HepG2 (cell line): ENCODE data around the gene HNF1B. TPM values are rescaled to one million over a fixed set of nuclear protein-coding genes. Genes with fewer than 3 reads are reported as not detected.

Experiments
- AGO2 ChIP-seq: fragments of 200-400 bp; formaldehyde crosslinking; optimal IDR thresholded peaks from 2 replicates; pipeline ENCODE3; 2017; ENCODE audit warnings: mild to moderate bottlenecking, low read depth, low read length, moderate library complexity
- ERF ChIP-seq: IDR thresholded peaks from 2 replicates; pipeline ENCODE4 v1.6.1; 2018; ENCODE audit warnings: missing biosample characterization, missing genetic modification reagents
- GATAD1 ChIP-seq: IDR thresholded peaks from 2 replicates; pipeline ENCODE4 v1.6.1; 2016; ENCODE audit warnings: missing genetic modification reagents, missing compliant biosample characterization
- GTF3A ChIP-seq: sonication (generic); formaldehyde crosslinking; conservative IDR thresholded peaks from 2 replicates; pipeline ENCODE4 v1.4.0; 2020; ENCODE audit warnings: mild to moderate bottlenecking, missing genetic modification reagents
- HHEX ChIP-seq: IDR thresholded peaks from 2 replicates; pipeline ENCODE4 v1.6.1; 2016; ENCODE audit warnings: control low read depth
- HNRNPLL ChIP-seq: fragments of 200-400 bp; formaldehyde crosslinking; IDR thresholded peaks from 2 replicates; pipeline ENCODE4 v1.6.1; 2017; ENCODE audit warnings: mild to moderate bottlenecking, low read depth, low read length; ENCODE audit not compliant: poor library complexity, severe bottlenecking
- HOXA7 ChIP-seq: sonication (generic); formaldehyde crosslinking; IDR thresholded peaks from 2 replicates; pipeline ENCODE4 v1.8.1; 2022; ENCODE audit warnings: mild to moderate bottlenecking, missing genetic modification reagents, moderate library complexity
- IRF2 ChIP-seq: IDR thresholded peaks from 2 replicates; pipeline ENCODE4 v1.6.1; 2018; ENCODE audit warnings: missing genetic modification reagents, missing compliant biosample characterization
- RELA ChIP-seq: sonication (generic); formaldehyde crosslinking; IDR thresholded peaks from 2 replicates; pipeline ENCODE4 v1.4.0; 2020; ENCODE audit warnings: missing genetic modification reagents
- SIN3B ChIP-seq: fragments of 150-350 bp; IDR thresholded peaks from 2 replicates; pipeline ENCODE4 v1.6.1; 2014; ENCODE audit warnings: low read length
- SOX13 ChIP-seq, 3 experiments: fragments of 450-650 bp in 1 of 3; sonication (generic) in 1 of 3; formaldehyde crosslinking in 1 of 3; IDR thresholded peaks in 2 of 3; conservative IDR thresholded peaks in 1 of 3; 2 replicates each; pipeline versions ENCODE4 v1.5.0 to v1.6.1; 2016 to 2020; ENCODE audit warnings: antibody characterized with exemption in 1 of 3, mild to moderate bottlenecking in 1 of 3, missing compliant biosample characterization in 1 of 3, missing genetic modification reagents in 1 of 3, moderate library complexity in 1 of 3
- SOX5 ChIP-seq: IDR thresholded peaks from 2 replicates; pipeline ENCODE4 v1.6.1; 2016; ENCODE audit warnings: borderline replicate concordance
- TCF7L2 ChIP-seq: IDR thresholded peaks from 2 replicates; pipeline ENCODE4 v1.6.1; 2011; ENCODE audit warnings: mild to moderate bottlenecking, low read depth, low read length, moderate library complexity
- ZBTB40 ChIP-seq, 2 experiments: fragments of 450-650 bp in 1 of 2; sonication (generic) in 1 of 2; formaldehyde crosslinking in 1 of 2; IDR thresholded peaks; 2 replicates each; pipeline versions ENCODE4 v1.6.1 to v1.8.0; 2016 to 2022; ENCODE audit warnings: antibody characterized with exemption in 1 of 2, mild to moderate bottlenecking in 1 of 2, missing genetic modification reagents in 1 of 2
- ZNF496 ChIP-seq: sonication (generic); formaldehyde crosslinking; IDR thresholded peaks from 2 replicates; pipeline ENCODE4 v1.8.1; 2023; ENCODE audit warnings: mild to moderate bottlenecking, moderate library complexity, missing genetic modification reagents; ENCODE audit not compliant: insufficient replicate concordance
- ZNF576 ChIP-seq: sonication (generic); formaldehyde crosslinking; IDR thresholded peaks from 2 replicates; pipeline ENCODE4 v1.4.0; 2020; ENCODE audit warnings: mild to moderate bottlenecking, missing genetic modification reagents
- ZNF746 ChIP-seq: sonication (generic); formaldehyde crosslinking; IDR thresholded peaks from 2 replicates; pipeline ENCODE4 v1.8.0; 2022; ENCODE audit warnings: mild to moderate bottlenecking, missing genetic modification reagents
- ZNF879 ChIP-seq: sonication (generic); formaldehyde crosslinking; IDR thresholded peaks from 2 replicates; pipeline ENCODE4 v1.8.1; 2023; ENCODE audit warnings: missing genetic modification reagents
- ZSCAN25 ChIP-seq: sonication (generic); formaldehyde crosslinking; IDR thresholded peaks from 2 replicates; pipeline ENCODE4 v1.8.0; 2022; ENCODE audit warnings: mild to moderate bottlenecking, missing genetic modification reagents
- ZSCAN29 ChIP-seq: sonication (generic); formaldehyde crosslinking; conservative IDR thresholded peaks from 2 replicates; pipeline ENCODE4 v1.4.0; 2020; ENCODE audit warnings: mild to moderate bottlenecking, missing genetic modification reagents
- ZSCAN30 ChIP-seq: sonication (generic); formaldehyde crosslinking; IDR thresholded peaks from 2 replicates; pipeline ENCODE4 v1.5.0; 2020; ENCODE audit warnings: mild to moderate bottlenecking, missing genetic modification reagents
- polyA plus RNA-seq, 8 experiments: library from polyadenylated mRNA; depleted of rRNA in 3 of 8; stranded (reverse) in 7 of 8; unstranded in 1 of 8; fragments of >200 nt; fragmentation: Illumina TruSeq in 4 of 8; extraction: Trizol in 4 of 8; gene quantifications; 2 replicates each; pipeline versions ENCODE4 v1.2.1 to v1.2.3, GENCODE V29; 2011 to 2016; ENCODE audit warnings: low read depth in 4 of 8, missing spikeins in 1 of 8, mixed read lengths in 1 of 8; ENCODE audit not compliant: insufficient read depth in 1 of 8
- total RNA-seq, 5 experiments: library from RNA; depleted of rRNA; stranded (reverse); fragments of >200 nt; fragmentation: Illumina TruSeq; extraction: Trizol; gene quantifications; 2 replicates each; pipeline ENCODE4 v1.2.3, GENCODE V29; 2016; ENCODE audit warnings: low read depth in 1 of 5

HNF1B gene
- total and polyA plus RNA-seq, 2 of the 13 experiments (the other 11 are each of a cell fraction or from before 2014, with no cell fraction given), result 1.9 to 5.3 TPM

DNA sequence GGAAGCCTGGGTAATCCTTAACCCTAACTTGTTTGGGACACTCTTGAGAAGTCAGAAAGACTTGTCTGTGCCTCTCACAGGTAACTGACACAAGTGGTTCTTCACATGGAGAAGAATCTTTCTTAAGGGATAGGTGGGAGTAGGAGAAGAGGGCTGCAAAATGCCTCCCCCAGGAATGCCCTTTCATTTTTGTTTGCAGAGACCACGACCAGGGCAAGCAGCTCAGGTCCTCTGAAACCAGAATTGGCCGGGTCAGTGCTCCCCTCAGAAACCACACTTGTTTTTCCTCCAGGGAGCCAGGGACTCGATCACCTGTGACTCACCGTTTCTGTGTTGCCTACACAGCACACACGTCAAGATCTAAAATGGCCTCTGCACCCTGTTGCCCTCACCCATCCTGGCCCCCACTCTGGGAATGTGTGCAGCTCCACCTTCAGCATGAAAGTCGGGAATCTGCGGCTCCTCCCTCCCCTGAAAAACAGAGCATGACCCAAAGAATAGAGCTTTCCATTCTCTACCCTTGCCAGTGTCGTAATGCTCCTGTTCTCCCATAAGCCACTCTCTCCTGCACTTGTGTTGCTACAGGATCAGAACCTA, 36.1 kb downstream of the HNF1B start (continued):
- TF ChIP-seq ZSCAN25 (CRISPR knock-in tag), result peak; percentile 55; the same call in 1 of the 2 replicates
- TF ChIP-seq HOXA7 (CRISPR knock-in tag), result no peak
- TF ChIP-seq SIN3B, result no peak
- TF ChIP-seq SOX5, result peak; percentile 92
- TF ChIP-seq ZNF746 (CRISPR knock-in tag), result no peak; the same call in 1 of the 2 replicates
- TF ChIP-seq GATAD1 (CRISPR knock-in tag), result peak; percentile 57; the same call in 1 of the 2 replicates
- peak; percentile 26 for TF ChIP-seq ERF (CRISPR knock-in tag)
- TF ChIP-seq GTF3A (CRISPR knock-in tag), result no peak
- TF ChIP-seq ZSCAN29 (CRISPR knock-in tag), result no peak
- TF ChIP-seq ZNF496 (CRISPR knock-in tag), result no peak
- no peak for TF ChIP-seq TCF7L2
- TF ChIP-seq ZSCAN30 (CRISPR knock-in tag), result peak; percentile 18; the same call in 1 of the 2 replicates
- no peak for TF ChIP-seq RELA
- TF ChIP-seq ZNF576 (CRISPR knock-in tag), result no peak
- TF ChIP-seq SOX13 (IDR thresholded peaks at IDR 0.05), result peak; percentile 66
- peak in 1 of 2 experiments; percentile 94; a peak in 2 of 4 replicates for TF ChIP-seq SOX13 (CRISPR knock-in tag; conservative IDR thresholded peaks at IDR 0.05 in 1 of 2, IDR thresholded peaks at IDR 0.05 in 1 of 2)
- TF ChIP-seq AGO2, result no peak
- 0 out of 2 replicates have a peak, but pooled peaks have one; percentile 27 for TF ChIP-seq IRF2 (CRISPR knock-in tag)
- no peak for TF ChIP-seq ZNF879 (CRISPR knock-in tag)
- no peak for TF ChIP-seq ZBTB40 (IDR thresholded peaks at IDR 0.05)
- no peak for TF ChIP-seq ZBTB40 (CRISPR knock-in tag; IDR thresholded peaks at IDR 0.05)
- 0 out of 2 replicates have a peak, but pooled peaks have one; percentile 23 for TF ChIP-seq HHEX (CRISPR knock-in tag)
- TF ChIP-seq HNRNPLL, result no peak
